ENCODE results near the gene ORMDL1. TPM values are rescaled to one million over a fixed set of nuclear protein-coding genes. Genes with fewer than 3 reads are reported as not detected.

The ORMDL1 gene
- total and polyA plus RNA-seq, 2 experiments from 2014 or later, result 77.6 to 92.6 TPM

- 97% methylated on average over 5 of the region's 5 CpGs for WGBS (ENCODE audit: low lambda C conversion rate, missing lambda C conversion rate)
- Histone ChIP-seq H3K9me2 (replicated peaks; ENCODE audit: insufficient read depth) (no peaks in the 10 kb centered on the region), H3K4me2 (no peak overlapping the region), H3K27me3 (no peaks in the 10 kb centered on the region), H3K79me2 (no peaks in the 10 kb centered on the region), H2AFZ (no peak overlapping the region), H3K4me3 (no peak overlapping the region), H4K20me1 (ENCODE audit: insufficient read depth, poor library complexity, severe bottlenecking) (no peaks in the 10 kb centered on the region), H3K27ac (no peak overlapping the region), H3K36me3 (replicated peaks; ENCODE audit: insufficient read depth, low read depth) (no peaks in the 10 kb centered on the region), H3K9me3 (ENCODE audit: low read depth) (no peaks in the 10 kb centered on the region), H3K4me1 (ENCODE audit: insufficient read depth) (no peaks in the 10 kb centered on the region)
- DNase-seq (ENCODE audit: low spot score), result no peak
- no peak for TF ChIP-seq EZH2phosphoT487 (IDR thresholded peaks at IDR 0.05; ENCODE audit: low read depth, severe bottlenecking, unreplicated experiment)
- TF ChIP-seq CTCF (IDR thresholded peaks at IDR 0.05; ENCODE audit: poor library complexity), result no peak
- no peak for TF ChIP-seq EZH2 (IDR thresholded peaks at IDR 0.05; ENCODE audit: borderline replicate concordance)
These were observed 41.9 kb upstream of the ORMDL1 start for GRCh38 chr2:189826039-189826438.

- Histone ChIP-seq H3K27me3 (no peaks in the 10 kb centered on the region), H4K20me1 (ENCODE audit: insufficient read depth, poor library complexity, severe bottlenecking) (no peaks in the 10 kb centered on the region), H3K4me2 (no peak overlapping the region), H3K4me3 (no peak overlapping the region), H3K9me2 (replicated peaks; ENCODE audit: insufficient read depth) (no peaks in the 10 kb centered on the region), H3K36me3 (replicated peaks; ENCODE audit: insufficient read depth, low read depth) (no peaks in the 10 kb centered on the region), H3K27ac (no peak overlapping the region), H3K79me2 (no peaks in the 10 kb centered on the region), H2AFZ (no peak overlapping the region), H3K4me1 (ENCODE audit: insufficient read depth) (no peaks in the 10 kb centered on the region), H3K9me3 (ENCODE audit: low read depth) (no peaks in the 10 kb centered on the region)
- no peak for TF ChIP-seq EZH2phosphoT487 (IDR thresholded peaks at IDR 0.05; ENCODE audit: low read depth, severe bottlenecking, unreplicated experiment)
- TF ChIP-seq CTCF (IDR thresholded peaks at IDR 0.05; ENCODE audit: poor library complexity), result no peak
- no peak for TF ChIP-seq EZH2 (IDR thresholded peaks at IDR 0.05; ENCODE audit: borderline replicate concordance)
- WGBS (ENCODE audit: low lambda C conversion rate, missing lambda C conversion rate), result 97% methylated on average over 3 of the region's 3 CpGs
- DNase-seq (ENCODE audit: low spot score), result no peak
These were observed 40.7 kb upstream of the ORMDL1 start for GRCh38 chr2:189824694-189825396.

GRCh38 chr2:189821953-189822748 lies 38.0 kb upstream of the ORMDL1 start:
- WGBS (ENCODE audit: low lambda C conversion rate, missing lambda C conversion rate), result 95% methylated on average over 33 of the region's 33 CpGs
- Histone ChIP-seq H3K79me2 (no peaks in the 10 kb centered on the region), H3K36me3 (replicated peaks; ENCODE audit: insufficient read depth, low read depth) (no peaks in the 10 kb centered on the region), H3K27ac (peak overlapping the region; percentile 16), H3K9me3 (ENCODE audit: low read depth) (no peaks in the 10 kb centered on the region), H4K20me1 (ENCODE audit: insufficient read depth, poor library complexity, severe bottlenecking) (no peaks in the 10 kb centered on the region), H3K27me3 (no peaks in the 10 kb centered on the region), H3K4me3 (no peak overlapping the region), H3K4me2 (no peak overlapping the region), H3K9me2 (replicated peaks; ENCODE audit: insufficient read depth) (no peaks in the 10 kb centered on the region), H2AFZ (no peak overlapping the region), H3K4me1 (ENCODE audit: insufficient read depth) (no peaks in the 10 kb centered on the region)
- TF ChIP-seq CTCF (IDR thresholded peaks at IDR 0.05; ENCODE audit: poor library complexity), result no peak
- TF ChIP-seq EZH2phosphoT487 (IDR thresholded peaks at IDR 0.05; ENCODE audit: low read depth, severe bottlenecking, unreplicated experiment), result no peak
- TF ChIP-seq EZH2 (IDR thresholded peaks at IDR 0.05; ENCODE audit: borderline replicate concordance), result no peak
- DNase-seq (ENCODE audit: low spot score), result peak; percentile 5
